Measurements from ENCODE around the gene WDR93.

Gene WDR93

DNA sequence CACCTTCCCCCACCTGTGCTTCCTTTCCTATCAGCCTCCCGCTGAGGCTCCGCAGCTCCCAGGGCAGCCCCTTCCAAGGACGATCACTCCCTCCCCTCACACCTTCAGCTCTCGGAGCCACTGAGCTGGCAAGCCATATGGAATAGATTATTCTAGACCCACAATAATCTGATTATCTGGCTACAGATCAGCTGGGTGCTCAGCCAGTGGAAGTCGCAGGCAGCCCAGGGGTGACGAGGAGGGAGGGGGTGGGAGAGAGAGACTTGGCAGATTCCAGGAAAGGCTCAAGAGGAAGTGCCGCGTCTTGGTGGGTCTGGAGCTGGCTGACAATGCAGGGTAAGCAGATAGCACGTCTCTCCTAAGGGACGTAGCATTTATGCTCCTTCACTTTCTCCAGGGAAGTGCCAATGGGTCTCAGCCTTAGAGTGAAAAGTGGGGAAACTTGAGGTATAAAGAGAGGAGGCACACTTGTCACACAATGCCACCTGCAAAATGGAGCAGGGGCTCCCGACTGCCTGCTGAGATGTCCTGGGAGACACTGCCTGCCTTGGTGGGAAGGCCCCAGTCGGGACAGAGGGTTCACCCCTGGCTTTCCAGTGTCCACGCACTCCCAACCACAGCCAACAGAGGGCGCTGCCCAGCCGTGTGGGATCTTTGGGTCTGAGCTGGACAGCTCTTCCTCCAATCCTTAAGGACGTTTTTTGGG lies 69.8 kb downstream of the WDR93 start:
- no peak overlapping the region for H3K27ac ChIP-seq
- H3K4me3 ChIP-seq (ENCODE audit: low read depth, low read length), result no peak overlapping the region
- H2AFZ ChIP-seq, result no peak overlapping the region
- no peak overlapping the region for H3K9ac ChIP-seq
- H3K36me3 ChIP-seq (ENCODE audit: control insufficient read depth, insufficient read depth, low read length), result no peaks in the 10 kb centered on the region
- no peaks in the 10 kb centered on the region for H3K9me3 ChIP-seq (ENCODE audit: control insufficient read depth, low read length)
- TF ChIP-seq, protein P1, sequence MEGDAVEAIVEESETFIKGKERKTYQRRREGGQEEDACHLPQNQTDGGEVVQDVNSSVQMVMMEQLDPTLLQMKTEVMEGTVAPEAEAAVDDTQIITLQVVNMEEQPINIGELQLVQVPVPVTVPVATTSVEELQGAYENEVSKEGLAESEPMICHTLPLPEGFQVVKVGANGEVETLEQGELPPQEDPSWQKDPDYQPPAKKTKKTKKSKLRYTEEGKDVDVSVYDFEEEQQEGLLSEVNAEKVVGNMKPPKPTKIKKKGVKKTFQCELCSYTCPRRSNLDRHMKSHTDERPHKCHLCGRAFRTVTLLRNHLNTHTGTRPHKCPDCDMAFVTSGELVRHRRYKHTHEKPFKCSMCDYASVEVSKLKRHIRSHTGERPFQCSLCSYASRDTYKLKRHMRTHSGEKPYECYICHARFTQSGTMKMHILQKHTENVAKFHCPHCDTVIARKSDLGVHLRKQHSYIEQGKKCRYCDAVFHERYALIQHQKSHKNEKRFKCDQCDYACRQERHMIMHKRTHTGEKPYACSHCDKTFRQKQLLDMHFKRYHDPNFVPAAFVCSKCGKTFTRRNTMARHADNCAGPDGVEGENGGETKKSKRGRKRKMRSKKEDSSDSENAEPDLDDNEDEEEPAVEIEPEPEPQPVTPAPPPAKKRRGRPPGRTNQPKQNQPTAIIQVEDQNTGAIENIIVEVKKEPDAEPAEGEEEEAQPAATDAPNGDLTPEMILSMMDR (IDR thresholded peaks at IDR 0.05), result peak; percentile 83
- no peaks in the 10 kb centered on the region for H3K79me2 ChIP-seq
- no peak overlapping the region for H3K4me2 ChIP-seq (ENCODE audit: low read length)
- H3K4me1 ChIP-seq, result no peaks in the 10 kb centered on the region
- no peaks in the 10 kb centered on the region for H3K27me3 ChIP-seq (ENCODE audit: control insufficient read depth, insufficient read depth, low read length)

DNA sequence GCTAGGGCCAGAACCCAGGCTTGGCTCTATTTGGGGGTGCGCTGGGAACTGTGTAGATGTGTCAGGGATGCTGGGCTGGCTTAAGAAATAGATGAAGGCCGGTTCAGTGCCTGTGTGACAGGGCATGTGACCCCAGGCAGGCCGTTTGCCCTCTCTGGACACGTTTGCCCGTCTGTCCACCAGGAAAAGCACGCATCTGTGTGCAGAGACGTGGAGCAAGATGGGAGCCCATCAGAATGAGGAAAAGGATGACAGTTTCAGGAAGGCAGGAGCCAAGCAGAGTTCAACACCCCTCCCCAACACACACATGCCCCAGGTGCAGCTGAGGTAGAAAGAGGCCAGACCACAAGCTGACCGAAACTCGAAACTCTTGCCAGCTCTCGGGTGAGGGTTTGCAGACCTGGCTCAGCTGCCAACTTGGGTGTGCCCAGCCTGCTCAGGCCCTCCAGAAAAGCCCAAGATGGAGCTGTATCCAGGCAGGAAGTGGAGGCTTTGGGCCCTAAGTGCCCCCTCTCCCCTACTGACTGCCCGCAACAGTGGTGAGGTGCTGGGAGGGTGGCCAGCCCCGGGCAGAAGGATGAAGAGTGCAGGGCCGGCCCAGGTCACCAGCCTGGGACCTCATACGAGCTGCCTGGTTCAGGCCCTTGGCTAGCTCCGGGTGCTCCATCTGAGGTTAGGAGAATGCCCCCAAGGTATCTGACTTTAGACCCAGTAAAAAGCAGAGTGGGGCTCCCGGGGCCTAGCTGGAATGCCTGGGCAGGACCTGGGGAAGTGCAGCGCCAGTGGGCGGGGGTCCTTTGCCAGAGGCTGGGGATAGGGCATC lies 70.6 kb downstream of the WDR93 start:
- Histone ChIP-seq H3K9me3 (ENCODE audit: control insufficient read depth, low read length) (no peaks in the 10 kb centered on the region), H3K9ac (no peak overlapping the region), H3K4me2 (ENCODE audit: low read length) (no peak overlapping the region), H3K4me1 (no peaks in the 10 kb centered on the region), H3K4me3 (ENCODE audit: low read depth, low read length) (no peak overlapping the region), H3K36me3 (ENCODE audit: control insufficient read depth, insufficient read depth, low read length) (no peaks in the 10 kb centered on the region), H3K27ac (no peak overlapping the region), H3K79me2 (no peaks in the 10 kb centered on the region), H3K27me3 (ENCODE audit: control insufficient read depth, insufficient read depth, low read length) (no peaks in the 10 kb centered on the region), H2AFZ (no peak overlapping the region)
- TF ChIP-seq, protein P1 (IDR thresholded peaks at IDR 0.05), result no peak

DNA sequence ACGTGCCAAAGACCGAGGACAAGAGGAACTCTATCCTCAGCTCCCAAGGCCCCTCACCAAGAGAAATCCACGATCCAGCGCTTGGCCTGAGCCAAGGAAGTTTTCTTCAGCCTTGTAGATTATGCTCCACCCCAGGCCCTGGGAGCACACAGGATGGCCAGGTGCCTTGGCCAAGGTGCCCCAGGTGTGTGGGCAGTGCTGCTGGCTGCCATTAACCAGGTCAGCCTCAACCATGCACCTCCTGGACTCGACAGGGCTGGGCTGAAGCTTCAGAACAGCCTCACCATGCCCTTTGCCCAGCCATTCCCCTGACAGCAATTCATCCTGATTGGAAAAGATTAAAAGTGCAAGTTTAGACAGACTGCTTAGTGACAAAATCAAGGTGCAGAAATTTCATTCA lies 71.3 kb downstream of the WDR93 start:
- TF ChIP-seq, protein P1 (IDR thresholded peaks at IDR 0.05), result no peak
- Histone ChIP-seq H3K27me3 (ENCODE audit: control insufficient read depth, insufficient read depth, low read length) (no peaks in the 10 kb centered on the region), H3K9me3 (ENCODE audit: control insufficient read depth, low read length) (no peaks in the 10 kb centered on the region), H3K9ac (no peak overlapping the region), H3K27ac (no peak overlapping the region), H3K4me2 (ENCODE audit: low read length) (no peak overlapping the region), H3K4me3 (ENCODE audit: low read depth, low read length) (no peak overlapping the region), H3K4me1 (no peaks in the 10 kb centered on the region), H3K79me2 (no peaks in the 10 kb centered on the region), H2AFZ (no peak overlapping the region), H3K36me3 (ENCODE audit: control insufficient read depth, insufficient read depth, low read length) (no peaks in the 10 kb centered on the region)

DNA sequence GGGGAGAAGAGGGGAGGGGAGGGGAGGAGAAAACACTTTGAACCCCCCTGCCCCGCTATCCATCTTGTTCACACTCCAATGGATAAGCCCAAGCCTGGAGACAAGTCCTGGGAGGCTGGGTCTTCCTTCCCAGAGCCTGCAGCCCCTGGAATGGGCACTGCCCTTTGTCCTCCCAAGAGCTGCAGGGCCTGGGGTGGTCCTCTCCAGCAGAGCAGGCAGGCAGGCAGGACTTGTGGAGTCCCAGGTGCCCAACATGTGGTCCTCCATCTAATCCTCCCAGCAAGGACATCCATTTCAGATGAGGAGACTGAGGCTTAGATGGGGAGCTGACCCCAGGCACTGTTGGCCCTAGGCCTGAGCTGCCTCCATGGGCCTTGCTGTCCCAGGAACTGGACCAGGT lies 75.1 kb downstream of the WDR93 start:
- Histone ChIP-seq H3K36me3 (ENCODE audit: control insufficient read depth, insufficient read depth, low read length) (no peaks in the 10 kb centered on the region), H3K4me2 (ENCODE audit: low read length) (no peak overlapping the region), H2AFZ (no peak overlapping the region), H3K27ac (no peak overlapping the region), H3K79me2 (no peaks in the 10 kb centered on the region), H3K9ac (no peak overlapping the region), H3K27me3 (ENCODE audit: control insufficient read depth, insufficient read depth, low read length) (no peaks in the 10 kb centered on the region), H3K4me1 (no peaks in the 10 kb centered on the region), H3K4me3 (ENCODE audit: low read depth, low read length) (no peak overlapping the region), H3K9me3 (ENCODE audit: control insufficient read depth, low read length) (no peaks in the 10 kb centered on the region)
- TF ChIP-seq, protein P1 (IDR thresholded peaks at IDR 0.05), result no peak

Data from parathyroid adenoma (tissue), 2 donors.